DOHH2 (cell line): ENCODE results near the gene BNIP5.

Experiments used
- CTCF ChIP-seq: fragments of 200-600 bp; sonication (generic); IDR thresholded peaks from one replicate; pipeline ENCODE4 v1.5.1; 2014; ENCODE audit warnings: antibody characterized with exemption, mild to moderate bottlenecking, low read depth, low read length; ENCODE audit not compliant: poor library complexity, severe bottlenecking
- EZH2phosphoT487 ChIP-seq: fragments of 200-600 bp; sonication (generic); IDR thresholded peaks from 2 replicates; pipeline ENCODE4 v1.6.1; 2017; ENCODE audit warnings: borderline replicate concordance, mild to moderate bottlenecking, antibody characterized with exemption, low read length, moderate library complexity, mixed read lengths

GRCh38 chr6:36381502-36382389 is 45.1 kb upstream of the BNIP5 start:
- no peak for TF ChIP-seq CTCF
- no peak for TF ChIP-seq EZH2phosphoT487
